Vein endothelial cell (primary cell): Measurements from ENCODE around the gene NLGN3. TPM values are rescaled to one million over a fixed set of nuclear protein-coding genes. Genes with fewer than 3 reads are reported as not detected.

ENCODE experiments used
- small RNA-seq: library from RNA; depleted of rRNA; stranded (forward); fragments of <200 nt; gene quantifications from one replicate; pipeline ENCODE3, GENCODE V24; 2012
- total RNA-seq: library from RNA; depleted of rRNA; stranded (reverse); fragments of >200 nt; gene quantifications from 2 replicates; pipeline ENCODE4 v1.2.3, GENCODE V29; 2012

Gene NLGN3
- 0.19 and 0.33 TPM in 2 replicates for total RNA-seq

DNA sequence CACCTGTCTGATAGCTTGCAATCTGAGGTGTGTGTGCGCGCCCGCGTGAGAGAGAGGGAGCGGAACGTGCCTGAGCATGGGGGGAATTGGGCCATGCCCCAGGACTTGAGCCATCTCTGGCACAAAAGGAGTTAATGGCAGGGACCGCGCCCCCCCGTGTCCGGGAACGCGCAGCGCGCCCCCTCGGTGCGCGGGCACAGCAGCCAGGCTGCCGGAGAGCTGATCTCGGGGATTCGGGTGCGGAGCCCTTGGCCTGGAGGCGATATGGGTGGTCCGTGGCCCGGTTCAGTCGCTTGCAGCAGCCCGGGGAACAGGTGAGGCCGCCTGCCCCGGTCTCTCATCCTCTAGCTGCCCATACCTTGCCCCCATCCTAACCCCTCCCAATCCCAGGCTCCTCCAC, at the start of gene NLGN3:
Gene NLGN3, plus strand, starts transcription at position 191 of the 400 bp plus-strand sequence. CDS start 2,909 bp downstream, outside the sequence.

DNA sequence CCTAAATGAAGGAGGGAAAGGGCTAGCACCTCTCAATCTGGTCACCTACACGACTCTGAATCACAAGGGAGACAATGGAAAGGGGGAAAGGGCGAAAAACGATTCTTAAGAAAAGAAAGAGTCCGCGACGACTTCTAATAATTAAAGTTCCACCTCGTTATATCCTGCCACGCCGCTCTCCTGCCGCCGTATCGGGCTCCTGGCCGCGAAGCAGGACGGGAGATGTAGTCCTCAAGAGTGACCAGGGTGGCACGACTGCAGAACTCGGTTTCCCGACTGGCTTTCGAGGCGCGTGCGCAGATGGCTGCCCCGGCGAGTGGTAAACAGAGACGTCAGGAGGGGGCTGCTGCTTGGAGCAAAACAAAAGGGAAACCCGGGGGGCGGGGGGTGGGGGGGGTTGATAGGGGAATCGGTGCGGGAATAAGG, 49.1 kb upstream of the NLGN3 start, which contains the start of gene FOXO4:
Gene FOXO4, plus strand, starts transcription at position 297 of the 426 bp plus-strand sequence. CDS start 678 bp downstream, outside the sequence.

DNA sequence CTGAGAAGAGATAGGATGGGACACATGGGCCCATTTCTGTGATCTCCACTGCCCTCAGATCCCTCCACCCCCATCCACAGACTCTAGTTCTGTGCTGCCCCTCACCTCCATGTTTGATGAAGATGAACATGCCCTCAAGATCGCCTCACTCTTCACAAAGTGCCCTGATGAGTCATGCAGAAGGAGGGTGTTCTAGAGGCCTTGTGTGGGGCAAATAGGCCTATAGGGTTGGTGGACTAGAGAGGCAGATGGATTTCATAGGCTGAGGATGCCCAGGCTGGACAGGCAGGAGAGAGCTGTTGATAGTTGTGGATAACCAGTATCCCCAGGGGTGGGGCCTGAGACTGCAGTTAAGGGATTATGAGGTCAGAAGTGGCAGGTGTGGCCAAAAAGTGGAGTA, 38.2 kb upstream of the NLGN3 start, which contains the start of gene CXorf65:
Gene CXorf65, minus strand, starts transcription at position 314 of the 400 bp plus-strand sequence. Its CDS starts 184 bp downstream, at position 130.

DNA sequence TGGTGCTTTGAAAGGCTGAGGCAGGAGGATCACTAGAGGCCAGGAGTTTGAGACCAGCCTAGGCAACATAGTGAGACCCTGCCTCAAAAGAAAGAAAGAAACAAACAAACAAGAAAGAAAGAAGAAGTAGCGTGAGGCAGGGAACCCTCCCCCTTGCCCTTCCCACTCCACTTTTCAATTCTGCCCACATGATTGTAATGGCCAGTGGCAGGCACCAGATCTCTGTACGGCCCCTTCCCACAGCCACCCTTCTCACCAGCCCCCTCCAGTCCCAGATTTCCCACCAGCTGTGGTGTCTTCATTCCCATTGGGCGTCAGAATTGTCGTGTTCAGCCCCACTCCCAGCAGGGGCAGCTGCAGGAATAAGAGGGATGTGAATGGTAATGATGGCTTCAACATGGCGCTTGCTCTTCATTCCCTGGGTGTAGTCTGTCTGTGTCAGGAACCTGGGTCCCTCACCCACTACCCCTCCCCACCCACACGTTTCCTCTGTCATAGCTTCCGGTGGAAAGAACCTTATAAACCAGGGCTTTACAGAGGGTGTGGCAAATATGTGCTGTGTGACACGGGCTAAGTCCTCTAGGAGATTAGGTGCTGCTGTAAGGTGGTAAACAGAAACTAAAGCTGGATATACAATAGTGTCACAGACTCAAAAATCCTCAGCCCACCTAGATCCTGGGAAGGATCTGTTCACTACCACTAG, 33.3 kb upstream of the NLGN3 start, which contains the start of gene IL2RG:
Gene IL2RG, minus strand, starts transcription at position 437 of the 703 bp plus-strand sequence. Its CDS starts 38 bp downstream, at position 399.

DNA sequence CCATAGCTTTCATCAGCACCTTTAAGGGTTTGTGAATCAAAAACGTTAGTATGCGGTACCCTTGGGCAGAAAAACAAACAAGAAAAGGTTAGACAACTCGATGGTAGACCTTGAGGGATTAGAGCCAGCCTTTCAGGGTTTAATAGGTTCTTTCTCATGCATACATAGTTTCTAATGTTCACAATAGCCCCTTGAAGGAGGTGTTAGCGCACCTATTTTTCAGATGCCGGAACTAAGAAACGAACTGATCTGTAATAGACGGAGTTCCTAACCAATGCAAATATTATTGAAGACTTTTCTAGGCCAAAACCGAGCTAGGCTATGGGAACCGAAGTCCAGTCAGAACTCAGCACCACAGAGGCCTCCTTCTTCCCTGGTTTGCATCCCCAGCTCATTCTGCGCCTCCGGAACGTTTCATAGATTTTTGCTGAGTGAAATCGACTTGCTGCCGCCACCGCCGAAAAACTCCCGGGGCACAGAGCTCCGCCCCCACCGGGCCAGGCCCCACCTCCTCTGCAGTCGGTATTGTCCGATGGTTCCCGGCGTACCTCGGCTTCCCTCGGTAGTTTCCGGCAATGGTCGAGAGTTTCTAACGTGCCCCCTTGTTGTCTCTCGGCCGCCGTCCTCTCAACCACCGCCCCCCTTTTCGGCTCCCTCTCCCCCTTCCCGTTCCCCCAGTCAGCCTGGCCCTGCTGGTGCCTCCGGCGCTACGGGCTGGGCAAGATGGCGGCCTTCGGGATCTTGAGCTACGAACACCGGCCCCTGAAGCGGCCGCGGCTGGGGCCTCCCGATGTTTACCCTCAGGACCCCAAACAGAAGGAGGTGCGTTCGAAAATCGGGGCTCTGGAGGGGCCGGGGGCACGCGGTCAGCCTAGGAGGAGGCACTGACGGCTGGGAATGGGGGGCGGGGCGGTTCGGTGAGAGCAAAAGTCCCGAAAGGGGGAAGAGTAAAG, 26.3 kb upstream of the NLGN3 start, which contains the start of gene MED12:
Gene MED12, plus strand, starts transcription at position 565 of the 953 bp plus-strand sequence. Its CDS starts 159 bp downstream, at position 724.

Small RNA genes within 50 kb of the gene (small RNA-seq; reads per million reads assigned to genes)
- not detected for gene CXorf65

Other genes starting within 250 kb of the NLGN3 start
- gene TEX11, start 236.1 kb upstream of the NLGN3 start, total RNA-seq, result not detected in 2 replicates
- gene SLC7A3, start 213.7 kb upstream of the NLGN3 start, total RNA-seq, result not detected in 2 replicates
- 70.6 and 89.8 TPM in 2 replicates for gene SNX12, start 76.5 kb upstream of the NLGN3 start, total RNA-seq
- 4.6 and 5.9 TPM in 2 replicates for gene FOXO4, start 49.0 kb upstream of the NLGN3 start, total RNA-seq
- gene CXorf65, start 38.1 kb upstream of the NLGN3 start, total RNA-seq, result not detected in 2 replicates
- 0.19 TPM in 1 of 2 replicates, not detected in the other for gene IL2RG, start 33.3 kb upstream of the NLGN3 start, total RNA-seq
- gene MED12, start 26.2 kb upstream of the NLGN3 start, total RNA-seq, result 44.5 and 47.7 TPM in 2 replicates
- not detected in 2 replicates for gene GJB1, start 78.4 kb downstream of the NLGN3 start, total RNA-seq
- 26.1 and 32.7 TPM in 2 replicates for gene ZMYM3, start 109.3 kb downstream of the NLGN3 start, total RNA-seq
- 450 and 541 TPM in 2 replicates for gene NONO, start 138.8 kb downstream of the NLGN3 start, total RNA-seq
- 2.0 and 2.7 TPM in 2 replicates for gene ITGB1BP2, start 156.9 kb downstream of the NLGN3 start, total RNA-seq
- 25.8 and 42.4 TPM in 2 replicates for gene TAF1, start 221.5 kb downstream of the NLGN3 start, total RNA-seq